Endothelial cell of umbilical vein (primary cell): Measurements from ENCODE around the gene ETV3.

Experiments
- CTCF ChIP-seq, 2 donors: IDR thresholded peaks; 1 replicate in 1 of 2; 2 replicates in 1 of 2; pipeline ENCODE4 v1.5.1; 2011; ENCODE audit warnings: low read length in 2 of 2, mild to moderate bottlenecking in 2 of 2, moderate library complexity in 2 of 2, control low read depth in 1 of 2, inconsistent platforms in 1 of 2, low read depth in 1 of 2; ENCODE audit not compliant: insufficient read depth in 1 of 2; ENCODE audit errors: extremely low read depth in 1 of 2
- EZH2 ChIP-seq: IDR thresholded peaks from 2 replicates; pipeline ENCODE4 v1.6.1; 2012; ENCODE audit warnings: borderline replicate concordance, low read depth, mild to moderate bottlenecking, moderate library complexity, low read length, inconsistent platforms; ENCODE audit not compliant: severe bottlenecking
- FOS ChIP-seq: IDR thresholded peaks from 2 replicates; pipeline ENCODE4 v1.6.1; 2011; ENCODE audit warnings: mild to moderate bottlenecking, low read length, moderate library complexity, borderline replicate concordance; ENCODE audit not compliant: insufficient read depth
- GATA2 ChIP-seq: IDR thresholded peaks from 2 replicates; pipeline ENCODE4 v1.7.0; 2011; ENCODE audit warnings: low read depth, mild to moderate bottlenecking, moderate library complexity, mixed read lengths, low read length; ENCODE audit not compliant: insufficient read length, insufficient read depth
- JUN ChIP-seq: IDR thresholded peaks from 2 replicates; pipeline ENCODE4 v1.6.1; 2011; ENCODE audit warnings: borderline replicate concordance, low read depth; ENCODE audit not compliant: insufficient read length, insufficient read depth
- MAX ChIP-seq: IDR thresholded peaks from 2 replicates; pipeline ENCODE4 v1.6.1; 2011; ENCODE audit not compliant: insufficient read depth, insufficient read length
- MYC ChIP-seq: IDR thresholded peaks from one replicate; pipeline ENCODE4 v1.6.1; 2011; ENCODE audit warnings: mild to moderate bottlenecking, low read depth, low read length
- POLR2A ChIP-seq: IDR thresholded peaks from 2 replicates; pipeline ENCODE4 v1.6.1; 2012; ENCODE audit warnings: low read depth, mild to moderate bottlenecking, control low read depth, low read length
- POLR2AphosphoS5 ChIP-seq: IDR thresholded peaks from 2 replicates; pipeline ENCODE4 v1.6.1; 2012; ENCODE audit warnings: low read depth, mild to moderate bottlenecking, control low read depth, low read length, moderate library complexity; ENCODE audit not compliant: insufficient read depth

- TF ChIP-seq MAX (no peak), POLR2A (no peak), CTCF (IDR thresholded peaks at IDR 0.05; ENCODE audit: extremely low read depth in 1 of 2, insufficient read depth in 1 of 2, low read depth in 1 of 2, low read length in 2 of 2) (no peak), FOS (no peak), POLR2AphosphoS5 (no peak), EZH2 (no peak), JUN (no peak), MYC (no peak), GATA2 (no peak)
These were observed 16.8 kb upstream of the ETV3 start for GRCh38 chr1:157154940-157155514.
